Nephron progenitor cell (in vitro differentiated cells): ENCODE data around the gene QTRT2.

Experiments
- DNase-seq: peaks from one replicate; pipeline ENCODE4 v3.0.0; 2021
- H3K27ac Mint-ChIP-seq: 2 replicates; pipeline ENCODE4 v1.8.0; 2021; ENCODE audit warnings: mild to moderate bottlenecking, moderate library complexity, mixed read lengths
- H3K27me3 Mint-ChIP-seq: 2 replicates; pipeline ENCODE4 v1.8.0; 2021; ENCODE audit warnings: mild to moderate bottlenecking, low read depth, mixed read lengths; ENCODE audit not compliant: poor library complexity
- H3K36me3 Mint-ChIP-seq: 2 replicates; pipeline ENCODE4 v1.8.0; 2021; ENCODE audit warnings: low read depth, mixed read lengths
- H3K4me1 Mint-ChIP-seq: 2 replicates; pipeline ENCODE4 v1.8.0; 2021; ENCODE audit warnings: mixed read lengths
- H3K4me3 Mint-ChIP-seq: 2 replicates; pipeline ENCODE4 v1.8.0; 2021; ENCODE audit warnings: mild to moderate bottlenecking, moderate library complexity, mixed read lengths
- H3K9me3 Mint-ChIP-seq: 2 replicates; pipeline ENCODE4 v1.8.0; 2021; ENCODE audit warnings: mild to moderate bottlenecking, moderate library complexity, mixed read lengths
- TF ChIP-seq, protein P1 (sequence below): fragments of 200-600 bp; sonication (generic); IDR thresholded peaks from 2 replicates; pipeline ENCODE4 v1.5.0; 2021; ENCODE audit warnings: antibody characterized with exemption

QTRT2 gene

GRCh38 chr3:114103858-114104257 is 47.3 kb downstream of the QTRT2 start:
- no peak for DNase-seq
- Mint-ChIP-seq H3K4me1 (no peaks in the 10 kb centered on the region), H3K9me3 (no peaks in the 10 kb centered on the region), H3K27me3 (no peaks in the 10 kb centered on the region), H3K4me3 (no peak overlapping the region), H3K27ac (no peak overlapping the region), H3K36me3 (no peaks in the 10 kb centered on the region)
- TF ChIP-seq, protein P1, sequence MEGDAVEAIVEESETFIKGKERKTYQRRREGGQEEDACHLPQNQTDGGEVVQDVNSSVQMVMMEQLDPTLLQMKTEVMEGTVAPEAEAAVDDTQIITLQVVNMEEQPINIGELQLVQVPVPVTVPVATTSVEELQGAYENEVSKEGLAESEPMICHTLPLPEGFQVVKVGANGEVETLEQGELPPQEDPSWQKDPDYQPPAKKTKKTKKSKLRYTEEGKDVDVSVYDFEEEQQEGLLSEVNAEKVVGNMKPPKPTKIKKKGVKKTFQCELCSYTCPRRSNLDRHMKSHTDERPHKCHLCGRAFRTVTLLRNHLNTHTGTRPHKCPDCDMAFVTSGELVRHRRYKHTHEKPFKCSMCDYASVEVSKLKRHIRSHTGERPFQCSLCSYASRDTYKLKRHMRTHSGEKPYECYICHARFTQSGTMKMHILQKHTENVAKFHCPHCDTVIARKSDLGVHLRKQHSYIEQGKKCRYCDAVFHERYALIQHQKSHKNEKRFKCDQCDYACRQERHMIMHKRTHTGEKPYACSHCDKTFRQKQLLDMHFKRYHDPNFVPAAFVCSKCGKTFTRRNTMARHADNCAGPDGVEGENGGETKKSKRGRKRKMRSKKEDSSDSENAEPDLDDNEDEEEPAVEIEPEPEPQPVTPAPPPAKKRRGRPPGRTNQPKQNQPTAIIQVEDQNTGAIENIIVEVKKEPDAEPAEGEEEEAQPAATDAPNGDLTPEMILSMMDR = no peak

DNA sequence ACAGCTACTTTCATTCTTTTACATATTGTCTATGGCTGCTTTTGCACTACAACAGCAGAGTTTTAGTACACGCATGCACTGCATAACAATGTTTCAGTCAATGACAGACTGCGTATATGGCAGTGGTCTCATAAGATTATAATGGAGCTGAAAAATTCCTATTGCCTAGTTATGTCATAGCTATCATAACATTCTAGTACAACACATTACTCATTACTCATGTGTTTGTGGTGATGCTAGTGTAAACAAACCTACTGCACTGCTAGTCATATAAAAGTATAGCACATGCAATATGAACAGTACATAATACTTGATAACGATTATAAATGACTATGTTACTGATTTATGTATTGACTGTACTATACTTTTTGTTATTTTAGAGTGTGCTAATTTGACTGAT is 47.9 kb downstream of the QTRT2 start:
- no peaks in the 10 kb centered on the region for H3K36me3 Mint-ChIP-seq
- no peaks in the 10 kb centered on the region for H3K27me3 Mint-ChIP-seq
- no peak overlapping the region for H3K4me3 Mint-ChIP-seq
- H3K9me3 Mint-ChIP-seq = no peaks in the 10 kb centered on the region
- H3K27ac Mint-ChIP-seq = no peak overlapping the region
- no peaks in the 10 kb centered on the region for H3K4me1 Mint-ChIP-seq
- TF ChIP-seq, protein P1 = no peak
- no peak for DNase-seq

DNA sequence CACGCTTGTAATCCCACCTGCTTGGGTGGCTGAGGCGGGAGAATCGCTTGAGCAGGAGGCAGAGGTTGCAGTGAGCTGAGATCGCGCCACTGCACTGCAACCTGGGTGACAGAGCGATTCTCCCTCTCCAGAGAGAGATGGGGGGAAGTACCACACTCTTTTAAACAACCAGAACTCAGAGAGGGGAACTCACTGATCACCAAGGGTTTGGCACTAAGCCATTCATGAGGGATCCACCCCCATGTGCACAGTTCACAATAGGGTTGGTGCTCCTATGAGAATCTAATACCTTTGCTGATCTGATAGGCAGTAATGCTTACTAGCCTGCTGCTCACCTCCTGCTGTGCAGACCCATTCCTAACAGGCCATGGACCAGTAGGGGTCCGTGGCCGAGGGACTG is 51.6 kb downstream of the QTRT2 start:
- H3K36me3 Mint-ChIP-seq = no peaks in the 10 kb centered on the region
- TF ChIP-seq, protein P1 = no peak
- DNase-seq = no peak
- H3K27ac Mint-ChIP-seq = no peak overlapping the region
- H3K4me1 Mint-ChIP-seq = no peaks in the 10 kb centered on the region
- no peaks in the 10 kb centered on the region for H3K9me3 Mint-ChIP-seq
- no peak overlapping the region for H3K4me3 Mint-ChIP-seq
- H3K27me3 Mint-ChIP-seq = peaks cover 2% of the 10 kb centered on the region

GRCh38 chr3:114110439-114110838 is 53.9 kb downstream of the QTRT2 start:
- no peak overlapping the region for H3K27ac Mint-ChIP-seq
- TF ChIP-seq, protein P1 = no peak
- peaks cover 2% of the 10 kb centered on the region for H3K27me3 Mint-ChIP-seq
- H3K4me1 Mint-ChIP-seq = no peaks in the 10 kb centered on the region
- no peak overlapping the region for H3K4me3 Mint-ChIP-seq
- no peak for DNase-seq
- H3K9me3 Mint-ChIP-seq = no peaks in the 10 kb centered on the region
- H3K36me3 Mint-ChIP-seq = no peaks in the 10 kb centered on the region

- Mint-ChIP-seq H3K4me3 (no peak overlapping the region), H3K27me3 (peaks cover 2% of the 10 kb centered on the region), H3K9me3 (no peaks in the 10 kb centered on the region), H3K4me1 (no peaks in the 10 kb centered on the region), H3K27ac (no peak overlapping the region), H3K36me3 (no peaks in the 10 kb centered on the region)
- TF ChIP-seq, protein P1 = no peak
- no peak for DNase-seq
These were observed 54.7 kb downstream of the QTRT2 start for GRCh38 chr3:114111060-114111770.

DNA sequence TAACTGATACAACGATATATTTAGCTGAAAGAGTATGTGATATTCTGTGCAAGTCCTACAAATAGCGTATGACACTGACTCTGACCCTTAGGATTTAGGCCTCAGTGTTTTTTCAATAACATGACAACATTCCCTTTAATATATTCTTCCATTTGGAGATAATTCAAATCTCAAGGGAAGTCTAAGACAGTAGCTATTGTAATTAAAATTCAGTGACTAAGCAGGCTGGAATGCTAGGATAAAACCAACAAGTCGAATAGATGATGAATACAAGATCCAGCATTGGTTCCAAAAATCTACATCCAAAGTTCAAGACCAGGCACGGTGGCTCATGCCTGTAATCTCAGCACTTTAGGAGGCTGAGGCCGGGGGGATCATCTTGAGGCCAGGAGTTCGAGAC is 56.2 kb downstream of the QTRT2 start:
- no peaks in the 10 kb centered on the region for H3K36me3 Mint-ChIP-seq
- H3K27me3 Mint-ChIP-seq = peaks cover 2% of the 10 kb centered on the region
- H3K27ac Mint-ChIP-seq = no peak overlapping the region
- H3K9me3 Mint-ChIP-seq = no peaks in the 10 kb centered on the region
- no peak for DNase-seq
- H3K4me1 Mint-ChIP-seq = no peaks in the 10 kb centered on the region
- H3K4me3 Mint-ChIP-seq = no peak overlapping the region
- TF ChIP-seq, protein P1 = no peak
